Ishikawa (cell line): ENCODE data around the gene LRFN4.

Experiments
- CEBPB ChIP-seq: IDR thresholded peaks from 2 replicates; pipeline ENCODE4 v1.6.1; 2012
- CREB1 ChIP-seq: IDR thresholded peaks from 2 replicates; pipeline ENCODE4 v1.6.1; 2012; ENCODE audit warnings: low read depth
- EGR1 ChIP-seq: IDR thresholded peaks from 2 replicates; pipeline ENCODE4 v1.6.1; 2012
- EP300 ChIP-seq: IDR thresholded peaks from 2 replicates; pipeline ENCODE4 v1.6.1; 2012; ENCODE audit warnings: borderline replicate concordance
- FOXM1 ChIP-seq: IDR thresholded peaks from 2 replicates; pipeline ENCODE4 v1.6.1; 2012; ENCODE audit warnings: low read depth, borderline replicate concordance
- MAX ChIP-seq: IDR thresholded peaks from 2 replicates; pipeline ENCODE4 v1.6.1; 2012
- NFIC ChIP-seq: IDR thresholded peaks from 2 replicates; pipeline ENCODE4 v1.6.1; 2012
- RAD21 ChIP-seq: IDR thresholded peaks from 2 replicates; pipeline ENCODE4 v1.6.1; 2012; ENCODE audit warnings: low read depth
- REST ChIP-seq: IDR thresholded peaks from 2 replicates; pipeline ENCODE4 v1.6.1; 2012; ENCODE audit warnings: low read depth, mild to moderate bottlenecking
- TAF1 ChIP-seq: IDR thresholded peaks from 2 replicates; pipeline ENCODE4 v1.6.1; 2012; ENCODE audit warnings: low read depth, mild to moderate bottlenecking
- TCF12 ChIP-seq: IDR thresholded peaks from 2 replicates; pipeline ENCODE4 v1.6.1; 2012; ENCODE audit warnings: low read depth
- TEAD4 ChIP-seq: IDR thresholded peaks from 2 replicates; pipeline ENCODE4 v1.6.1; 2012
- USF1 ChIP-seq: IDR thresholded peaks from 2 replicates; pipeline ENCODE4 v1.6.1; 2012
- YY1 ChIP-seq: IDR thresholded peaks from 2 replicates; pipeline ENCODE4 v1.6.1; 2012; ENCODE audit warnings: low read depth
- ZBTB7A ChIP-seq: IDR thresholded peaks from 2 replicates; pipeline ENCODE4 v1.6.1; 2012; ENCODE audit warnings: low read depth

Gene LRFN4

GRCh38 chr11:66841861-66842260 is 15.0 kb upstream of the LRFN4 start:
- no peak for TF ChIP-seq EGR1
- no peak for TF ChIP-seq RAD21
- TF ChIP-seq USF1, result no peak
- no peak for TF ChIP-seq TEAD4
- TF ChIP-seq YY1, result no peak
- no peak for TF ChIP-seq TCF12
- no peak for TF ChIP-seq CREB1
- TF ChIP-seq ZBTB7A, result no peak
- TF ChIP-seq EP300, result no peak
- TF ChIP-seq FOXM1, result no peak
- TF ChIP-seq CEBPB, result no peak
- TF ChIP-seq TAF1, result no peak
- no peak for TF ChIP-seq REST
- TF ChIP-seq NFIC, result no peak
- no peak for TF ChIP-seq MAX

- TF ChIP-seq YY1 (no peak), FOXM1 (no peak), ZBTB7A (no peak), NFIC (no peak), USF1 (no peak), EP300 (no peak)
These were observed 14.4 kb upstream of the LRFN4 start for GRCh38 chr11:66842501-66842895.

GRCh38 chr11:66842896-66843775 is 13.7 kb upstream of the LRFN4 start, which contains the start of gene RCE1:
TSS of gene RCE1 (plus strand) at chr11:66843441. CDS start at chr11:66843456, 15 bp downstream.
- no peak for TF ChIP-seq NFIC
- TF ChIP-seq CREB1, result peak; percentile 97
- no peak for TF ChIP-seq FOXM1
- peak; percentile 71 for TF ChIP-seq TAF1
- TF ChIP-seq YY1, result peak; percentile 96
- TF ChIP-seq MAX, result peak; percentile 37; the same call in 1 of the 2 replicates
- 0 out of 2 replicates have a peak, but pooled peaks have one; percentile 3 for TF ChIP-seq USF1

- TF ChIP-seq NFIC, result no peak
- no peak for TF ChIP-seq CEBPB
- TF ChIP-seq YY1, result no peak
- TF ChIP-seq USF1, result no peak
- no peak for TF ChIP-seq FOXM1
- no peak for TF ChIP-seq EP300
- TF ChIP-seq MAX, result no peak
- no peak for TF ChIP-seq ZBTB7A
- no peak for TF ChIP-seq EGR1
- no peak for TF ChIP-seq REST
- TF ChIP-seq TAF1, result no peak
- TF ChIP-seq TCF12, result no peak
- TF ChIP-seq TEAD4, result no peak
- TF ChIP-seq CREB1, result no peak
- TF ChIP-seq RAD21, result no peak
These were observed 12.9 kb upstream of the LRFN4 start for GRCh38 chr11:66843776-66844495.
